Activated CD8-positive, alpha-beta memory T cell treated with anti-CD3 and anti-CD28 coated beads, Interleukin-2, amount 10 ng/mL, durations not matched to agents 7 days and 5 days (primary cell): ENCODE data around the gene TMEM263. TPM values are rescaled to one million over a fixed set of nuclear protein-coding genes. Genes with fewer than 3 reads are reported as not detected.

Experiments used
- ATAC-seq: fragments of 150-1000 bp; cut with Tn5 transposase; one replicate; pipeline ENCODE4 v1.10.0; 2021; ENCODE audit warnings: moderate library complexity
- CTCF ChIA-PET: fragments of 350-600 bp; sonication (Branson Sonifier 250); formaldehyde crosslinking; loops from one replicate; lab custom pipeline; 2021; ENCODE audit warnings: antibody characterized with exemption; lab: Charles Lee
- DNase-seq: peaks from one replicate; pipeline ENCODE4 v3.0.0-alpha.2; 2020
- H3K27ac Mint-ChIP-seq: one replicate; pipeline ENCODE4 v1.8.0; 2021; ENCODE audit warnings: mild to moderate bottlenecking, mixed read lengths
- H3K27me3 Mint-ChIP-seq: one replicate; pipeline ENCODE4 v1.8.0; 2021; ENCODE audit warnings: mixed read lengths
- H3K36me3 Mint-ChIP-seq: one replicate; pipeline ENCODE4 v1.8.0; 2021; ENCODE audit warnings: mild to moderate bottlenecking, mixed read lengths
- H3K4me1 Mint-ChIP-seq: one replicate; pipeline ENCODE4 v1.8.0; 2021; ENCODE audit warnings: mixed read lengths
- H3K4me3 Mint-ChIP-seq: one replicate; pipeline ENCODE4 v1.8.0; 2021; ENCODE audit warnings: mild to moderate bottlenecking, moderate library complexity, mixed read lengths
- H3K9me3 Mint-ChIP-seq: one replicate; pipeline ENCODE4 v1.8.0; 2022; ENCODE audit warnings: low read depth, mixed read lengths
- total RNA-seq, 2 experiments: library from RNA; stranded (reverse); gene quantifications; one replicate each; pipeline ENCODE4 v1.2.3, GENCODE V29; 2021

Gene TMEM263
- total RNA-seq, 2 experiments from 2014 or later = 18.9 to 28.8 TPM

DNA sequence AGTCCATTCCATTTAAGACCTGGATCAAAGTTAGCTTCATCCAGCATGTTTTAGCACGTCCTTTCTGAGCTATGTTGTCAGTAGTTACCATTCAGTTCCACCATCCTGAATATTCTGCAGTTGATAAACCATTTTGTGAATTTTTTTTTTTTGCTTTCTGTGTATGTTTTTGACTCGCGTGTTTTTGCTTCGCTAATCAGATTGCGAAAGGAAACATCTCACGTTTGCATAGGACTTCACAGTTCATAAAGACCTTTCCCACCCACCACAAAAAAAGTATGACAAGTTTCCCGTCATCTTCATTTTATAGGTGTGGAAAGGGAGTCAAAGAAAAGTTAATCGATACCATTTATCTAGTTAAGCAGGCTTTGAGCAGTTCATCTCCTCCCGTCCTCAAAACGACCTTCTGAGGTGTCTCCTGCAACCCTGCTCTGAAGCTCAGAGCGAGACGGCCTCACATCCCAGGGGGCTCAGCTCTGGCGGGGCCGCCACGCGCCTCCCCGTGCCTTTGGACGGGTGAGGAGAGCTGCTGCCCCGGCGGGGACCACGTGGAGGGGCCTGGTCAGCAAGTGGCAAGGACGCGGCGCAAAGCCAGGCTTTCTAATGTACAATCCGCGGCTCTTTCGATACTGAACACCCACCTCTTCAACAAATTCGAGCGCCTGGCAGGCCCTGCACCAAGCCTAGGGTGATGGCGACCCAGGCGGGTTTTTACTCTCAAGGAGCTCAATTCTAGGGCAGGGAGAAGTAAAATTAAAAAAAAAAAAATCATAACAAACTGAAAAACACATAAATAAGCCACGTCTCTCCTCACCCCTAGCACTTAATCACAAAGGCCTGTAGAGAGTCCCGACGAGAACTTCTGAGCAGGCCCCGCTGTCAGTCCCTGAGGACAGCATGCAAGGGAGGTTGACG is 988 bp upstream of the TMEM263 start:
- Mint-ChIP-seq H3K36me3 (peaks cover 6% of the 10 kb centered on the region), H3K4me3 (peak overlapping the region; percentile 90), H3K27ac (peak overlapping the region; percentile 92), H3K4me1 (peaks cover 18% of the 10 kb centered on the region), H3K27me3 (no peaks in the 10 kb centered on the region), H3K9me3 (peaks cover 3% of the 10 kb centered on the region)
- no peak for ATAC-seq
- CTCF ChIA-PET = interaction anchor here (0.7 to 1.5 kb wide), 3 partner anchors 32 to 597 kb away, joined by 3 to 4 read pairs (median 4); partner anchors contain the start of genes MTERF2 and POLR3B
- peak; percentile 45 for DNase-seq

DNA sequence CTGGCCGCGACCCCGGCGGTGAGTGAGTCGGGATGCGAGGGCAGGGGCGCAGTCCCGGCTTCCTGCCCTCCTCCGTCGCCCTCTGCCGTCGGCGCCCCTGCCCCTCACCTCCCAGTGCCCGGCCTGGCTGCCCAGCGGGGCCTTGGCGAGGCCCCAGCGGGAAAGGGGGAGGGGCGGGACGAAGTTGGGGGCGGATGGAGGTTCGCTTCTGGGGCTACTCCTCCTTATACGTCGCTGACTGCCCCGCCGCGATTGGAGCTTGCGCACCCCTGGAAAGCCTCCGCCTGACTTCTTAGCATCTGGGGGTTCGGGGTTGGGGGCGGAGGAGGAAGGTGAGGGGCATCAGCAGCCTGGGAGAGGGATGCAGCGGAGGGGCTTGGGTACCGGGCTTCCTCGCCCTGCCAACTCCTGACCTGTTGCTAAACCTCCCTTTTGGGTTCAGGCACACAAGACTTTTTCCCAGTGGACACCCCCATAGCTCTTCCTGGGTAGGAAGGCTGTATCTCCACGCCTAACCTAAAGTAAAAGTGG is 406 bp downstream of the TMEM263 start:
- DNase-seq (peak; percentile 83), ATAC-seq (peak; percentile 63)
- no peaks in the 10 kb centered on the region for H3K9me3 Mint-ChIP-seq
- H3K4me1 Mint-ChIP-seq = peaks cover 19% of the 10 kb centered on the region
- H3K27me3 Mint-ChIP-seq = no peaks in the 10 kb centered on the region
- peak overlapping the region; percentile 90 for H3K4me3 Mint-ChIP-seq
- H3K27ac Mint-ChIP-seq = peak overlapping the region; percentile 88
- H3K36me3 Mint-ChIP-seq = peaks cover 7% of the 10 kb centered on the region
- CTCF ChIA-PET = interaction anchor here (0.8 to 1.8 kb wide), 8 partner anchors 15 to 706 kb away, joined by 3 to 7 read pairs (median 3); partner anchors contain the start of genes MTERF2 and RIC8B

DNA sequence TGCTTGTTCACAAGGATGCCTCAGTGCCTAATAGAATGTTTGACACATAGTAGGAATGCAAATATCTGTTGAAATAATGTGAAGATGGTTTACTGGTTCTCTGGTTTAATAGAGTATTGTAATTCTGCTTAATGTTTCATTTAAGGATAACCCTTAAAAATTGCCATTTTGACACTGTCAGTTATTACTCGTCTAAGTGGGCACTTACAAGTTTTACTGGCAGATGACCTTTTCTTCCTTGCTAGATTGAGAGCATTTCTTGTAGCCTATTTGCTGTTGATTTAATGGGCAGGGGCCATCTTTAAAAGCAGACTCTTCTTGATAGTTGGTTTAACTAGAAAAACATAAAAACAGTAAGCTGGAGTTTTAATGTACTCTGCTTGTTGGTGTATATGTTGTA is 1.9 kb downstream of the TMEM263 start:
- DNase-seq (no peak), ATAC-seq (no peak)
- Mint-ChIP-seq H3K9me3 (no peaks in the 10 kb centered on the region), H3K36me3 (peaks cover 5% of the 10 kb centered on the region), H3K27me3 (no peaks in the 10 kb centered on the region), H3K27ac (peak overlapping the region; percentile 88), H3K4me1 (peaks cover 21% of the 10 kb centered on the region), H3K4me3 (peak overlapping the region; percentile 90)
- CTCF ChIA-PET = no interaction called here

DNA sequence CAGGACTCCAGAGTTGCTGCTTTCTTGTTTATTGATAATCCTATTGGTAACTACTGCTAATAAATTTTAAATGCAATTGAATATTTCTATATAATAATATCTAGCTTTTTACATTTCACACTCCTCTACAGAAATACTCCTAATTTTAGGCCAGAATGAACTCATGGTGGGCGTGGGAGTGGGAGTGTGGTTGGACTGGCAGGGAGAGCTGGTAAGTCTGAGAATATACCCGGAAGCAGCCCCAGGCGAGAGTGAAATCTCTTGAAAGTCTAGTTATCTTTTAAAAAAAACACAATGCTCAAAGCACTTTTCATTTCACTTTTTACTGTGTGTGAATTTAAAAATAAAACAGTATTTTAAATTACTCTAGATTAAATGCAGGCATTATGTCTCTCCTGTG is 4.7 kb downstream of the TMEM263 start:
- Mint-ChIP-seq H3K4me3 (no peak overlapping the region), H3K36me3 (peaks cover 7% of the 10 kb centered on the region), H3K4me1 (peaks cover 12% of the 10 kb centered on the region), H3K27me3 (no peaks in the 10 kb centered on the region), H3K9me3 (no peaks in the 10 kb centered on the region), H3K27ac (no peak overlapping the region)
- no peak for ATAC-seq
- CTCF ChIA-PET = no interaction called here
- no peak for DNase-seq

DNA sequence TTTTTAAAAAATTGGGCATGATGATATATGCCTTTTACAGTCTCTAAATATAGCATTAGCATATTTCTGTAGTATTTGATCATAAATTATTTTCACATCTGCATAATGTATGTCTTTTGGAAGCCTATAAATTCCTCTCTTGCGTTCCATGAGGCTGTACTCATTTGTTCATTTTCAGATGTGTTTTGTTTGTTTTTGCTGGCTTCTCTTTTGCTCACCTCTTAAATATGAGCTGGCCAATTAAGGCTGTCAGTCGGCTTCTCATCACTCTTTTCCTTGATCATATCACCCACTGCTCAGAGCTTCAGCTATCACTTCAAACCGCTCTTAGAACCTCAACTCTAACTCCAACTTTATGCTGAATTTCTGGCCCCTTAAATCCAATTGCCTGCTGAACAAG is 6.6 kb downstream of the TMEM263 start:
- H3K27me3 Mint-ChIP-seq = no peaks in the 10 kb centered on the region
- H3K27ac Mint-ChIP-seq = no peak overlapping the region
- CTCF ChIA-PET = interaction anchor here (1.2 kb wide), 1 partner anchor 46 kb away, joined by 4 read pairs; no protein-coding TSS in a partner anchor
- ATAC-seq = no peak
- no peaks in the 10 kb centered on the region for H3K9me3 Mint-ChIP-seq
- H3K36me3 Mint-ChIP-seq = peaks cover 12% of the 10 kb centered on the region
- H3K4me1 Mint-ChIP-seq = peaks cover 11% of the 10 kb centered on the region
- DNase-seq = no peak
- H3K4me3 Mint-ChIP-seq = no peak overlapping the region

DNA sequence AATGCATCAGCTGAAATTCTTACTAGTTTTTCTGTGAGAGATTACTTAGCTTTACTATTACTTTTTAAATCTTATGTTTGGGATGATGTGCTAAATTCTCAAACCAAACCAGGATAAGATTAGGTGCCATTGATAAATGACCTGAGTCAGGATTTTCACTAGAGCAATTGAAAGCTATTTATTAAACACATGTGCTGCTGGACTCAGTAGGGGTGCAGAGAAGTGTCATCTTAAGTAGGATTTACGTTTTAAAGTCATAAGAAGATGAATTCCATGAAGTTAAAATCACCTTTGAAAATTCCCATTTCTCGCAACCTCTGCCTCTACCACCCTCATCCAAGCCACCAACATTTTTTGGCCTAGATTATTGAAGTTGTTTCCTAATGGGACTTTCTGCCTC is 8.8 kb downstream of the TMEM263 start:
- ATAC-seq (no peak), DNase-seq (no peak)
- Mint-ChIP-seq H3K4me3 (no peak overlapping the region), H3K27ac (no peak overlapping the region), H3K27me3 (no peaks in the 10 kb centered on the region), H3K36me3 (peaks cover 23% of the 10 kb centered on the region), H3K4me1 (peaks cover 3% of the 10 kb centered on the region), H3K9me3 (no peaks in the 10 kb centered on the region)
- CTCF ChIA-PET = no interaction called here

DNA sequence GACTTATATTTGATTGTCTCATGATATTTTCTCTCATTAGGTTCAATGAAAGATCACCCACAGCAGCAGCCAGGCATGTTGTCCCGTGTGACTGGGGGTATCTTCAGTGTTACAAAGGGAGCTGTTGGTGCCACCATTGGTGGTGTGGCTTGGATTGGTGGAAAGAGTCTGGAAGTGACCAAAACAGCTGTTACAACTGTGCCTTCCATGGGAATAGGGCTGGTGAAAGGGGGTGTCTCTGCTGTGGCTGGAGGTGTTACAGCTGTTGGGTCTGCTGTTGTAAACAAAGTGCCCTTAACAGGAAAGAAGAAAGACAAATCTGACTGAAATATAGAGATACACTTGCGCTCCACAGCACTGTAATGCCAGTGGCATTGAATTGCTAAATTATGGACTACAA is 15.4 kb downstream of the TMEM263 start:
- no peak for DNase-seq
- Mint-ChIP-seq H3K4me3 (no peak overlapping the region), H3K27ac (no peak overlapping the region), H3K27me3 (no peaks in the 10 kb centered on the region), H3K36me3 (peaks cover 30% of the 10 kb centered on the region), H3K9me3 (no peaks in the 10 kb centered on the region), H3K4me1 (no peaks in the 10 kb centered on the region)
- CTCF ChIA-PET = interaction anchor here (0.8 kb wide), 1 partner anchor 15 kb away, joined by 3 read pairs; no protein-coding TSS in a partner anchor
- ATAC-seq = no peak

DNA sequence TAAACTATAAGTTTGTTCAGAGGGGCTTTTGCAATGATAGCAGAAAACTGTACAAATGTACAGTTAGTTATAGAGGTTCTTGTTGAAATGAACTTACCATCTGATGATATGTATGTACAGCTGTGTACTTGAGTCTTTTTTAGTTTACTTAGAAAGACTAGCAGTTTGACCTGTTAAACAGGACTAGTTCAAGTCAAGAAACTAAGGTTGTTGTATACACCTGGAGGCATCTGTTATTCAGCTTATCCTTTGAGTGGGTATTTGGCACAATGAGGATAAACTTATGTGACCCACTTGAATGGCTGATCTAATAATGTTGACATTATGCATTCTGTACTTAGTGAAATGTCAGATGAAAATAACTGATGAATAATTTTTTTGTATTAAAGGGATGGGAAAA is 17.8 kb downstream of the TMEM263 start:
- Mint-ChIP-seq H3K4me1 (no peaks in the 10 kb centered on the region), H3K9me3 (no peaks in the 10 kb centered on the region), H3K27ac (no peak overlapping the region), H3K27me3 (no peaks in the 10 kb centered on the region), H3K36me3 (peaks cover 20% of the 10 kb centered on the region), H3K4me3 (no peak overlapping the region)
- no peak for ATAC-seq
- no peak for DNase-seq
- CTCF ChIA-PET = no interaction called here

DNA sequence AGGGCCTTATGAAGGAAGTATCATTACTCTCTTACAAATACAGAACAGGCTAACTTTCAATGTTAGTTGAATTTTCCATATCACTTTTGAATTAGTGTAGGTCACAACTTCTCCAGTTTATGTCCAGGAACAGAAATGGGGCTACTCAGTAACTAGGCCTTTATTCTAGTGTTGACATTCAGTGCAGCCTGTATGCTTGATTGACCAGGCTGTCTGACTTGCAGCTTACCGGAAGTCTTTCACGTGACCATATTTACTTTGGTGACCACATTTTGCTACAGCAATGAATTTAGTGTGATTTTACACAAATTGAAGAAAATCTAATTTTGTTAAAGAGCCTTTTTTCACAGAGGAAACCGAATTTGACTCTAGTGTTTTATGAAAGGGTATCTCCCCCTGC is 18.8 kb downstream of the TMEM263 start:
- Mint-ChIP-seq H3K27ac (no peak overlapping the region), H3K4me3 (no peak overlapping the region), H3K4me1 (no peaks in the 10 kb centered on the region), H3K9me3 (no peaks in the 10 kb centered on the region), H3K27me3 (no peaks in the 10 kb centered on the region), H3K36me3 (peaks cover 17% of the 10 kb centered on the region)
- ATAC-seq (no peak), DNase-seq (no peak)
- CTCF ChIA-PET = no interaction called here

DNA sequence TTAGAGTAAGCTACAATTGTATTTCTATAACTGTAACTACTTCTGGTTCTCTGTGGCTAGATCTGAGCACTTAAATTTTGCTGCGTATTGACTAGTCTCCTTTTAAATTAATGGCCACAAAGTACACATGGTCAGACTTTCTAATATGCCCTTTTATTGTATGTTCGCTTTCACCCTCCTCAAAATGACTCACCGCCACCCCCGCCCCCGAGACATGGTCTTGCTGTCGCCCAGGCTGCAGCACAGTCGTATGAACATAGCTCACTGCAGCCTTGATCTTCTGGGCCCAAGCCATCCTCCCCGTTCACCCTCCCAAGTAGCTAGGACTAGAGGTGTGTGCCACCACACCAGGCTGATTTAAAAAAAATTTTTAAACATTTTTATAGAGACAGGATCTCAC is 19.4 kb downstream of the TMEM263 start:
- Mint-ChIP-seq H3K4me3 (no peak overlapping the region), H3K9me3 (no peaks in the 10 kb centered on the region), H3K27me3 (no peaks in the 10 kb centered on the region), H3K27ac (no peak overlapping the region), H3K36me3 (peaks cover 17% of the 10 kb centered on the region), H3K4me1 (no peaks in the 10 kb centered on the region)
- ATAC-seq (no peak), DNase-seq (no peak)
- CTCF ChIA-PET = no interaction called here

DNA sequence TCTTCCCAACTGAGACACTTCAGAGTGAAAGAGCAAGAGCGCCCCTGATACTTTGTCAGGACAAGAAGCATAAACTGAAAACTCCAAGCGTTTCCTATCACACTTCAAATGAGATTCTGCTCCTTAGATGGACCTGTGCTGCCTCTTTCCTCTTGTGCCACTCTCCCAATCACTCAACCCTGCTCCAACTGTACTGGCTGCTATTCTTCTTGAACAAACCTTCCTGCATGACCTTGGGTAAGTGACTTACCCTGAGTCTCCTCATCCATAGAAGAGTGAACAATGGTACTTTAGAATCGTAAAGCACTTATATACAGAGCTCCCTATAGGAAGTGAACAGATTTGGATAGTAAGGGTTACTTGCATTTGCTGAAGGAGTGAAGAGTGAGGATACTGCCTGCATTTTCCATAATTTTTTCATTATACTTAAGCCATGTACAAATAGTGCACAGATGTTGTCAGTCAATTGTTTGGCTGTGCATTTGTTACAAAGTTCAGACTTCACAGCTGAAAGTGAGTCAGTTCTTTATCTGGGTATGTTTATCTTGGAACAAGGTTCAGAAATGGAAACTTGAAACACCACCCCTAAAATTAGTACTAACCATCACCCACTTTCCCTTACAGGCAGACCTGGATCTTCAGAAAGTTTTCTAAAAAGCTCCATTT is 20.4 kb downstream of the TMEM263 start:
- no peaks in the 10 kb centered on the region for H3K4me1 Mint-ChIP-seq
- CTCF ChIA-PET = no interaction called here
- H3K4me3 Mint-ChIP-seq = no peak overlapping the region
- no peaks in the 10 kb centered on the region for H3K27me3 Mint-ChIP-seq
- H3K36me3 Mint-ChIP-seq = peaks cover 13% of the 10 kb centered on the region
- ATAC-seq = no peak
- no peak overlapping the region for H3K27ac Mint-ChIP-seq
- DNase-seq = no peak
- no peaks in the 10 kb centered on the region for H3K9me3 Mint-ChIP-seq

DNA sequence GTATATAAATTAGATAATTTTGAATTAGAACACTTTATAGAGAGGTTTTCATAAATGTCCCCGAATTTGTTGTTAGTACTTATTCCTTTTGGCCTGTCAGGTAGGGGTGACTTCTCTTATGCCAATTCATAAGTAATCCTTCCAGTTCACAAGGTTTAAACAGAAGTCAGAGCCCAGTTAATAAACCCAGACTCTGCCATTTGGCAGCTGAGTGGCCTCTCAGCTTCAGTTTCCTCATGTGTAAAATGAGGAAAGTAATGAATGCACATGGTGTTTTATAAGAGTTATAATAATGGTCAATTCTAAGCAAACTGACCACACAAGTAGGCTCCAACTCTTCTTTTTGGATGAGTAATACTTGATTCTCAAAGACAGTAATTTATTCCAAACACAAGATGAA is 21.0 kb downstream of the TMEM263 start:
- H3K36me3 Mint-ChIP-seq = peaks cover 10% of the 10 kb centered on the region
- H3K27me3 Mint-ChIP-seq = no peaks in the 10 kb centered on the region
- CTCF ChIA-PET = interaction anchor here (0.6 kb wide), 2 partner anchors 41 to 55 kb away, joined by 3 read pairs; no protein-coding TSS in a partner anchor
- no peaks in the 10 kb centered on the region for H3K9me3 Mint-ChIP-seq
- DNase-seq (no peak), ATAC-seq (no peak)
- H3K27ac Mint-ChIP-seq = no peak overlapping the region
- no peak overlapping the region for H3K4me3 Mint-ChIP-seq
- H3K4me1 Mint-ChIP-seq = no peaks in the 10 kb centered on the region

DNA sequence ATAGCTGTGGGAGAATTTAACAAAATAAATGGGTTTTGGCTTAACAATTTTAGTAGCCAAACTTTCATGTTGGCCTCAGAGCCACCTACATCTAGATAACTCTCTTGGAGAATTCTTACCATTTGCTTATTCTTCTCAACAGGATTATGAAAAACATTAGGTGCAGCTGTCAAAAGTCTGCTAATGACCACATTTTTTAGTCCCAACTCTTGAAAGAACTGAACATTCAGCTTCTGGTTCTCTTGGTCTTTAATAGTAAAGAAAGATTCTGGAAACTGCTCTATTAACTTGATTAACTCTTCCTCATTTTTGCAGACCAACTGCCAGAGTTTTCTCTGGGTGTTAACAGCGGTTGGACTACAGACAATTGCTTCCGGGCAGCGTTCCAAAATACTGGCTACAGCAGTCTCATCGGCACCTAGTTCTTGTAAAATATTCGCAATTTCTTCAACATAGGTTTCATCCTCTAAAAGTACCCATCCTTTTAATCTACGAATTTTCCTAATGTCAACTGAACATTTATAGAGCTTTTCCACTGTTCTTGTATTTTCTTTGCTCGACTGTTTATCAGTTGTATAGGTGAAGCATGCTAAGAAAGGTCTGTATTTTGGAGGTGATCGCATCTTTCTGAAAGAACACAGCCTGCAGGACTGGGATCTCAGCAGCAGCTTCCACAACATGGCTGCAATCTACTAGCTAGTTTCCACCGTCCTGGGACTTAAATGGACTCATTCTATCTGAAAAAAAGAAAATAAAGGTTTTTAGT is 22.5 kb downstream of the TMEM263 start:
- no peak overlapping the region for H3K27ac Mint-ChIP-seq
- CTCF ChIA-PET = interaction anchor here (1.0 kb wide), 1 partner anchor 10 kb away, joined by 3 read pairs; no protein-coding TSS in a partner anchor

More for the DNA sequence above, 22.5 kb downstream of the TMEM263 start:
- no peak for DNase-seq
- Mint-ChIP-seq H3K4me1 (no peaks in the 10 kb centered on the region), H3K9me3 (no peaks in the 10 kb centered on the region), H3K4me3 (no peak overlapping the region), H3K27me3 (no peaks in the 10 kb centered on the region), H3K36me3 (peaks cover 10% of the 10 kb centered on the region)
- ATAC-seq = no peak
